Right lobe of liver (tissue), 4 donors: ENCODE data around the gene IGF1R.

ENCODE experiments used
- CTCF ChIP-seq, 4 donors: fragments of 200-600 bp in 3 of 4; fragments of 450-650 bp in 1 of 4; IDR thresholded peaks; one replicate each; pipeline versions ENCODE4 v1.5.1 to v1.8.0; 2016 to 2022; ENCODE audit warnings: antibody characterized with exemption in 4 of 4, mild to moderate bottlenecking in 2 of 4
- POLR2A ChIP-seq: fragments of 450-650 bp; IDR thresholded peaks from one replicate; pipeline ENCODE4 v1.6.1; 2017; ENCODE audit warnings: antibody characterized with exemption, mild to moderate bottlenecking
- donor health status: DM: no; HTN: no; CAD: no.
- donor health status: DM: no; HTN: no; CAD: no.
- donor health status: DM: no; HTN: yes; CAD: no.

DNA sequence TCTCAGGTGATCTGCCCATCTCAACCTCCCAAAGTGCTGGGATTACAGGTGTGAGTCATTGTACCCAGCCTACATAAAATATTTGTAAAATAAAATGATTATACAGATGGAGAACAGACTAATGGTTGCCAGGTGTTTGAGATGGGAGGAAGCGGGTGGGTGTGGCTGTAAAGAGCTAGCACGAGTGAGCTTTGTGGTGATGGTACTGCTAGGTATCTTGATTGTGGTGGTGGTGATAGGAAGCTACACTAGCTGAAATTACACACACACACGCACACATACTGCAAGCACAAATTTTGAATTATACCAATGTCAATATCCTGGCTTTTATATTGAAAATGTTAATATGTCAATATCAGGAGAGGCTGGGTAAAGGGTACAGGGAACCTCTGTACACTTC lies 353.9 kb downstream of the IGF1R start:
- TF ChIP-seq CTCF (IDR thresholded peaks at IDR 0.05) (no peak), POLR2A (no peak)
